ENCODE measurements around the gene NF2. TPM values are rescaled to one million over a fixed set of nuclear protein-coding genes. Genes with fewer than 3 reads are reported as not detected.

NF2 gene
- total RNA-seq, 1 experiment from 2014 or later = 56.9 TPM

DNA sequence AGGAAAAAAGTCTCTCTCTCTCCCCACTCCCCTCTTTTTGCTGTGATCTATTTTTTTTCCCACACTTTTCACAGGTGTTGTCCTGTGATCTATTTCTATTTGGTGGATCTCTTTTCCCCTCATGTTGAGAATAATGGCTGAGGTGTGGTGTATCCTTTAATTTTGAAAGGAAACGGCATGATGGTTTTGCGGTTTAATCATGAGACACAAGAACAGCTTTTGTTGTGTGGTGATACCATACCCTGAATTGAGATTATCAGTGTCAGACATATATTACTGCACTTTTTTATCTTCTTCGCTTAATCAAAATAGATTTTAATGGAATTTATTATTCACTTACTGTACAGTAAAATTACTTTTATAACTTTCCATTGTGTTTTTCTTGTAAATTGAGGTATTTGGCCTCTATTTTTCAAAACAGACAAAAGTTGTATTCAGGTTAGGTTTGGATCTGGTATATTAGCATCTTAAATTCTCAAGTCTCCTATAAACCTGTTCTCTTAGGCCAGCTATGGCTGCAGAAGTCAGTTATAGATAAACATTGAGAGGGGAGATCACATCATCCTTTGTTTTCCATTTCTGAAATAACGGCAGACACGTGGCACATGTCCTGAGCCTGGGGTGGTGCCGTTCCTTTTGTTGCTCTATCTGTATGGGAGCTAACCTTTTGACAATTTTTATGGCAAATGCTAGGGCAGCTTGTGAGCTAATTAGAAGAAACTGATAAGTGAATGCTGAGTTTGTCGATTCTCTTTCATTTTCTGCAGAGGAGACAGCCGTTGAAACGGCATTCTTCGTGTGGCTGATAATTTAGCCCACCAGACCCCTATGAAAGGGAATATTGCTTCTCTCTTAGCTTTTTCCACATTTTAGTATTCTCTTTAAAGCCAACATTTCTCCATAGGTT is 25.8 kb downstream of the NF2 start (continued):
- TF ChIP-seq, protein P1, sequence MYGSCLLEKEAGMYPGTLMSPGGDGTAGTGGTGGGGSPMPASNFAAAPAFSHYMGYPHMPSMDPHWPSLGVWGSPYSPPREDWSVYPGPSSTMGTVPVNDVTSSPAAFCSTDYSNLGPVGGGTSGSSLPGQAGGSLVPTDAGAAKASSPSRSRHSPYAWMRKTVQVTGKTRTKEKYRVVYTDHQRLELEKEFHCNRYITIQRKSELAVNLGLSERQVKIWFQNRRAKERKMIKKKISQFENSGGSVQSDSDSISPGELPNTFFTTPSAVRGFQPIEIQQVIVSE (CRISPR knock-in tag; IDR thresholded peaks at IDR 0.05; ENCODE audit: borderline replicate concordance) = no peak
- TF ChIP-seq SP1 (CRISPR knock-in tag; conservative IDR thresholded peaks at IDR 0.05) = no peak
- no peak for TF ChIP-seq ZNF423 (CRISPR knock-in tag; IDR thresholded peaks at IDR 0.05)
- TF ChIP-seq TEAD4 (CRISPR knock-in tag; IDR thresholded peaks at IDR 0.05) = no peak
- TF ChIP-seq, protein P2, sequence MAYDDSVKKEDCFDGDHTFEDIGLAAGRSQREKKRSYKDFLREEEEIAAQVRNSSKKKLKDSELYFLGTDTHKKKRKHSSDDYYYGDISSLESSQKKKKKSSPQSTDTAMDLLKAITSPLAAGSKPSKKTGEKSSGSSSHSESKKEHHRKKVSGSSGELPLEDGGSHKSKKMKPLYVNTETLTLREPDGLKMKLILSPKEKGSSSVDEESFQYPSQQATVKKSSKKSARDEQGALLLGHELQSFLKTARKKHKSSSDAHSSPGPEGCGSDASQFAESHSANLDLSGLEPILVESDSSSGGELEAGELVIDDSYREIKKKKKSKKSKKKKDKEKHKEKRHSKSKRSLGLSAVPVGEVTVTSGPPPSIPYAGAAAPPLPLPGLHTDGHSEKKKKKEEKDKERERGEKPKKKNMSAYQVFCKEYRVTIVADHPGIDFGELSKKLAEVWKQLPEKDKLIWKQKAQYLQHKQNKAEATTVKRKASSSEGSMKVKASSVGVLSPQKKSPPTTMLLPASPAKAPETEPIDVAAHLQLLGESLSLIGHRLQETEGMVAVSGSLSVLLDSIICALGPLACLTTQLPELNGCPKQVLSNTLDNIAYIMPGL (CRISPR knock-in tag; IDR thresholded peaks at IDR 0.05) = no peak
- no peak for TF ChIP-seq TEAD1 (CRISPR knock-in tag; IDR thresholded peaks at IDR 0.05)
- no peak for TF ChIP-seq FOXJ3 (CRISPR knock-in tag; IDR thresholded peaks at IDR 0.05; ENCODE audit: borderline replicate concordance)

DNA sequence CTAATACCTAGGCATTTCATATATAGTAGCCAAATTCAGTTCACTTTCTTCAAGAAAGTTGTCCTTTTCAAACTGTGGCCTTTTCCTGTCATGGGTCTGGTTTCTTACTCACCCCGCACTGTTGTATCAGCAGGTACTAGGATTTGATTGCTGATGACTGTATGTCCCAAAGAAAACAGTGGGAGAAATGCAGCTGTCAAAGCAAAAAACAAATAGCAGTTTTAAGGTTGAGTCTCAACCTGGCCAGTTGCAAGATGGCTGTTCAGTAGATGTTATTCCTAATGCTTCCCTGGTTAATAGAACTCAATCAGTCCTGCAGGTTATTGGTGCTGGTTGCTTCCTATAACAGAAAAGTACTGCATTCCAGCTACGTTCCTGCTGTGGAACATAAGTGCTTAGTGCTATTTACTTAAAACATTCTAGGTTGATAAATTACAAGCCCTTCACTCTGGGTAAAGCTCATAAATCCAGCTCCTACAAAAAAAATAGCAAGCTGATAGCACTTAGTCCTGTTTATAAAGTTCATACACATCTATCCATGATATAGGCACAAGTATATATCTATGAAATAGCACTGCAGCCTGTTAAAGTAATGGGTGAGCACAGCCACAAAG is 26.6 kb downstream of the NF2 start:
- Mint-ChIP-seq H3K27ac (peak overlapping the region; percentile 34; the same call in 1 of the 2 replicates), H3K9me3 (no peaks in the 10 kb centered on the region), H3K4me1 (peaks cover 38% of the 10 kb centered on the region), H3K4me3 (no peak overlapping the region), H3K27me3 (ENCODE audit: low read depth) (no peaks in the 10 kb centered on the region), H3K36me3 (no peaks in the 10 kb centered on the region)
- TF ChIP-seq, protein P3, sequence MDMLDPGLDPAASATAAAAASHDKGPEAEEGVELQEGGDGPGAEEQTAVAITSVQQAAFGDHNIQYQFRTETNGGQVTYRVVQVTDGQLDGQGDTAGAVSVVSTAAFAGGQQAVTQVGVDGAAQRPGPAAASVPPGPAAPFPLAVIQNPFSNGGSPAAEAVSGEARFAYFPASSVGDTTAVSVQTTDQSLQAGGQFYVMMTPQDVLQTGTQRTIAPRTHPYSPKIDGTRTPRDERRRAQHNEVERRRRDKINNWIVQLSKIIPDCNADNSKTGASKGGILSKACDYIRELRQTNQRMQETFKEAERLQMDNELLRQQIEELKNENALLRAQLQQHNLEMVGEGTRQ (CRISPR knock-in tag; IDR thresholded peaks at IDR 0.05) = no peak
- TF ChIP-seq PRRX2 (CRISPR knock-in tag; IDR thresholded peaks at IDR 0.05) (no peak), CBFB (CRISPR knock-in tag; IDR thresholded peaks at IDR 0.05; ENCODE audit: low read depth) (no peak)
- TF ChIP-seq, protein P4, sequence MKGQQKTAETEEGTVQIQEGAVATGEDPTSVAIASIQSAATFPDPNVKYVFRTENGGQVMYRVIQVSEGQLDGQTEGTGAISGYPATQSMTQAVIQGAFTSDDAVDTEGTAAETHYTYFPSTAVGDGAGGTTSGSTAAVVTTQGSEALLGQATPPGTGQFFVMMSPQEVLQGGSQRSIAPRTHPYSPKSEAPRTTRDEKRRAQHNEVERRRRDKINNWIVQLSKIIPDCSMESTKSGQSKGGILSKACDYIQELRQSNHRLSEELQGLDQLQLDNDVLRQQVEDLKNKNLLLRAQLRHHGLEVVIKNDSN (CRISPR knock-in tag; IDR thresholded peaks at IDR 0.05) = no peak
- ChIA-PET POLR2A (no interaction called here), CTCF (interaction anchor here (1.4 to 1.7 kb wide), 2 partner anchors 24 to 59 kb away, joined by 3 to 5 read pairs; no protein-coding TSS in a partner anchor)
- no peak for ATAC-seq
- DNase-seq (ENCODE audit: low spot score) = no peak

DNA sequence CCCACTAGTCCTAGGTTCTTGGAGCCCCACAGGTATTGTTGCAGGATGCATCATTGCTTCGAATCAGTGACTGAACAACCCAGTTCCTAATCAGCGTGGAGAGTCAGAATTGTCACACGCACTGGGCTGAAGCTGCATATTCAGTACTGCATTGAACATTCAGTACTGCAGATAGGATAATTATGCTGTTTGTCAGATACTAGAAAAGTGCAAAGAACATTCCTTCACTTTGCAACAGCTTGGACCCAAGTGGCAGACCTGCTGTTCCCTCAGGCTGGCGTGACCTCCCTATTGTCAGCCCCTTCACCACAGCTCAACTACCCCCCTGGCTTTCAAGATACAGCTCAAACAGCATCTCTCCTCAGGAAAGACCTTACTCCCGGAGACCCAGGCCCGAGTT is 27.6 kb downstream of the NF2 start:
- POLR2A ChIA-PET = no interaction called here
- Mint-ChIP-seq H3K36me3 (no peaks in the 10 kb centered on the region), H3K27ac (0 out of 2 replicates have a peak overlapping the region, but pooled peaks have one; percentile 34), H3K4me3 (no peak overlapping the region), H3K4me1 (peaks cover 31% of the 10 kb centered on the region), H3K27me3 (ENCODE audit: low read depth) (no peaks in the 10 kb centered on the region), H3K9me3 (no peaks in the 10 kb centered on the region)
- ATAC-seq (no peak), DNase-seq (ENCODE audit: low spot score) (no peak)
- CTCF ChIA-PET = interaction anchor here (0.9 to 1.7 kb wide), 3 partner anchors 25 to 374 kb away, joined by 3 to 5 read pairs (median 3); no protein-coding TSS in a partner anchor
- TF ChIP-seq FOXP1 (CRISPR knock-in tag; IDR thresholded peaks at IDR 0.05; ENCODE audit: borderline replicate concordance) = no peak
- TF ChIP-seq KAT7 (CRISPR knock-in tag; IDR thresholded peaks at IDR 0.05; ENCODE audit: borderline replicate concordance) = no peak
- no peak for TF ChIP-seq ESRRA (CRISPR knock-in tag; IDR thresholded peaks at IDR 0.05; ENCODE audit: borderline replicate concordance)
- no peak for TF ChIP-seq JAZF1 (CRISPR knock-in tag; IDR thresholded peaks at IDR 0.05)
- no peak for TF ChIP-seq NFYB (CRISPR knock-in tag; conservative IDR thresholded peaks at IDR 0.05; ENCODE audit: low read depth)
- TF ChIP-seq, protein P5, sequence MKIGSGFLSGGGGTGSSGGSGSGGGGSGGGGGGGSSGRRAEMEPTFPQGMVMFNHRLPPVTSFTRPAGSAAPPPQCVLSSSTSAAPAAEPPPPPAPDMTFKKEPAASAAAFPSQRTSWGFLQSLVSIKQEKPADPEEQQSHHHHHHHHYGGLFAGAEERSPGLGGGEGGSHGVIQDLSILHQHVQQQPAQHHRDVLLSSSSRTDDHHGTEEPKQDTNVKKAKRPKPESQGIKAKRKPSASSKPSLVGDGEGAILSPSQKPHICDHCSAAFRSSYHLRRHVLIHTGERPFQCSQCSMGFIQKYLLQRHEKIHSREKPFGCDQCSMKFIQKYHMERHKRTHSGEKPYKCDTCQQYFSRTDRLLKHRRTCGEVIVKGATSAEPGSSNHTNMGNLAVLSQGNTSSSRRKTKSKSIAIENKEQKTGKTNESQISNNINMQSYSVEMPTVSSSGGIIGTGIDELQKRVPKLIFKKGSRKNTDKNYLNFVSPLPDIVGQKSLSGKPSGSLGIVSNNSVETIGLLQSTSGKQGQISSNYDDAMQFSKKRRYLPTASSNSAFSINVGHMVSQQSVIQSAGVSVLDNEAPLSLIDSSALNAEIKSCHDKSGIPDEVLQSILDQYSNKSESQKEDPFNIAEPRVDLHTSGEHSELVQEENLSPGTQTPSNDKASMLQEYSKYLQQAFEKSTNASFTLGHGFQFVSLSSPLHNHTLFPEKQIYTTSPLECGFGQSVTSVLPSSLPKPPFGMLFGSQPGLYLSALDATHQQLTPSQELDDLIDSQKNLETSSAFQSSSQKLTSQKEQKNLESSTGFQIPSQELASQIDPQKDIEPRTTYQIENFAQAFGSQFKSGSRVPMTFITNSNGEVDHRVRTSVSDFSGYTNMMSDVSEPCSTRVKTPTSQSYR (CRISPR knock-in tag; IDR thresholded peaks at IDR 0.05) = no peak
- TF ChIP-seq, protein P6, sequence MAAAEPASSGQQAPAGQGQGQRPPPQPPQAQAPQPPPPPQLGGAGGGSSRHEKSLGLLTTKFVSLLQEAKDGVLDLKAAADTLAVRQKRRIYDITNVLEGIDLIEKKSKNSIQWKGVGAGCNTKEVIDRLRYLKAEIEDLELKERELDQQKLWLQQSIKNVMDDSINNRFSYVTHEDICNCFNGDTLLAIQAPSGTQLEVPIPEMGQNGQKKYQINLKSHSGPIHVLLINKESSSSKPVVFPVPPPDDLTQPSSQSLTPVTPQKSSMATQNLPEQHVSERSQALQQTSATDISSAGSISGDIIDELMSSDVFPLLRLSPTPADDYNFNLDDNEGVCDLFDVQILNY (CRISPR knock-in tag; IDR thresholded peaks at IDR 0.05) = no peak
- TF ChIP-seq EMX1 (CRISPR knock-in tag; IDR thresholded peaks at IDR 0.05) = no peak
- no peak for TF ChIP-seq ZNF263 (CRISPR knock-in tag; IDR thresholded peaks at IDR 0.05; ENCODE audit: low read depth)
- TF ChIP-seq RELA (CRISPR knock-in tag; IDR thresholded peaks at IDR 0.05; ENCODE audit: borderline replicate concordance) = no peak
- no peak for TF ChIP-seq GTF2I (CRISPR knock-in tag; conservative IDR thresholded peaks at IDR 0.05)
- TF ChIP-seq NR3C1 (CRISPR knock-in tag; conservative IDR thresholded peaks at IDR 0.05; ENCODE audit: low read depth) = no peak
- no peak for TF ChIP-seq FOXK1 (CRISPR knock-in tag; IDR thresholded peaks at IDR 0.05)

Measured in WTC11 (cell line).